ENCODE results near the gene TRIM38. TPM values are rescaled to one million over a fixed set of nuclear protein-coding genes. Genes with fewer than 3 reads are reported as not detected.
A peak's percentile ranks its signal among the peaks of the same experiment; 100 is the strongest.
"Not testable (repeated sequence)": the region's sequence is repeated elsewhere in the genome, so short reads cannot be mapped to it uniquely, and the experiment has no call there.

Gene TRIM38
- total RNA-seq, 1 experiment from 2014 or later, result 4.3 TPM

DNA sequence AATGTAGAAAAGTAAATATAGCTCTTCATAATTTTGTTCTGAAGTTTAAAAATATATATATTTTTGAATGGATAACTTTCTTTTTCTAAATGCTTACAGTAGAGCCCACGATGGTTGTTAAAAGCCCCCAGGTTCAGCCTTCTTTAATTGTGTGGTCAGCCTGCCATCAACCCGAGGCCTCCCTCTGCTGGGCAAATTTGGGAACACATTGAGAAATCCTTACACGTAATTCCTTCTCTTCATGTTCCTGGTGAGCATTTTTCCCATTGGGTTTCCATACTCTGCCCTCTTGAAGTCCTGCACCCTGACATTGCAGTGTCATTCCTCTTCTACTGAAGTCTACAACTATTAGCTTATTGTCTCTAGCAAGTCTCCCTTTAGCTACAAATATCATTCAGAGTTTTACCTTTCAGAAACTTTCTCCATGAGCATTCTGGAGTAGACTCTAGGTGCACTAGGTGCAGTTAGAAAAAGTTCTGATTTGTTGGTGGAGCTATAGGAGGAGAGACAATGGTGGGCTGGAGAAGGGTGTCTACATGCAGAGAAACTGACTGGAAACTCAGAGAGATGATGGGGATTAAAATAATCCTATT, 40.6 kb downstream of the TRIM38 start:
- DNase-seq (ENCODE audit: low read depth), result peak; percentile 50

- no peak for DNase-seq (ENCODE audit: low read depth)
These were observed 43.7 kb downstream of the TRIM38 start for GRCh38 chr6:26006086-26006939.

DNA sequence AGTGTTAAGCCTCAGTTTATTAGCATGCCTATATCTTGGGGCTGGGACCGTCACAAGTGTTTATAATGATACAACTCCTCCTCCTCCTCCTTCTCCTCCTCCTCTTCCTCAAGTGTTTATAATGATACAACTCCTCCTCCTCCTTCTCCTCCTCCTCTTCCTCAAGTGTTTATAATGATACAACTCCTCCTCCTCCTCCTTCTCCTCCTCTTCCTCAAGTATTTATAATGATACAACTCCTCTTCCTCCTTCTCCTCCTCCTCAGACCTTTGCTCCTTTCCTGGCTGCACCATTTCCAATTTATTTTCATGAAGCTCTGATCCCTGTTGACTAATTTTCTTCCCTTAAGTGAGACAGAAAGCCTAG, 44.3 kb downstream of the TRIM38 start:
- not testable (repeated sequence) for DNase-seq (ENCODE audit: low read depth)

- no peak for DNase-seq (ENCODE audit: low read depth)
These were observed 45.9 kb downstream of the TRIM38 start for GRCh38 chr6:26008470-26008869.

GRCh38 chr6:26009817-26010216, 47.2 kb downstream of the TRIM38 start:
- DNase-seq (ENCODE audit: low read depth), result no peak

DNA sequence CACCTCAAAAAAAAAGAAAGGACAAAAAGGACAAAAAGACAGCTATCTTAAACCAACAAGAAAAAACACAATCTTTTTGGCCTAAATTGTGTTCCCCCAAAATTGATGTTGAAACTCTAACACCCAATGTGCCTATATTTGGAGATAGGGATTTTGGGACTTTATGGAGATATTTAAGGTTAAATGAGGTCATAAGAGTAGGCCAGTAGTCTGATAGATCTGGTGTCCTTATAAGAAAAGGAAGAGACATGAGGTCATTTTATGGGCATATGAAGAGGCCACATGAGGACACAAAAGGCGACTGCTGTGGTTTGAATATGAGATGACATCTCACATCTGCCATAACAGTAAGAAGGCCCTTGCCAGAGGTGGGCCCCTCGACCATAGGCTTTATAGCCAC, 49.5 kb downstream of the TRIM38 start:
- DNase-seq (ENCODE audit: low read depth), result no peak

DNA sequence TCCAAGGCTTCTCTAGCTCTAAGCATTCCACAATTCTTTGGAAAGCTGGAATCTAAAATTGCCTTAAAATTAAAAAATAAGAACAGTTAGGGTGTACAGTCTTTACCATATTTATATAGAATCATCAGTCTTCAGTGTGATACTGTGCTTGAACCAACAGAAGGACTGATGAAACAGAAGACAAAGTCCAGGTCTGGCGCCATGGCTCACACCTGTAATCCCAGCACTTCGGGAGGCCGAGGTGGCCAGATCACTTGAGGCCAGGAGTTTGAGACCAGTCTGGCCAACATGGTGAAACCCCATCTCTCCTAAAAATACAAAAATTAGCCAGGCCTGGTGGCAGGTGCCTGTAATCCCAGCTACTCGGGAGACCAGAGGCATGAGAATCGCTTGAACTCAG, 51.8 kb downstream of the TRIM38 start:
- DNase-seq (ENCODE audit: low read depth), result not testable (repeated sequence)

GRCh38 chr6:26016245-26016962, 53.8 kb downstream of the TRIM38 start:
- DNase-seq (ENCODE audit: low read depth), result no peak

- DNase-seq (ENCODE audit: low read depth), result no peak
These were observed 54.5 kb downstream of the TRIM38 start for GRCh38 chr6:26016963-26017631.

DNA sequence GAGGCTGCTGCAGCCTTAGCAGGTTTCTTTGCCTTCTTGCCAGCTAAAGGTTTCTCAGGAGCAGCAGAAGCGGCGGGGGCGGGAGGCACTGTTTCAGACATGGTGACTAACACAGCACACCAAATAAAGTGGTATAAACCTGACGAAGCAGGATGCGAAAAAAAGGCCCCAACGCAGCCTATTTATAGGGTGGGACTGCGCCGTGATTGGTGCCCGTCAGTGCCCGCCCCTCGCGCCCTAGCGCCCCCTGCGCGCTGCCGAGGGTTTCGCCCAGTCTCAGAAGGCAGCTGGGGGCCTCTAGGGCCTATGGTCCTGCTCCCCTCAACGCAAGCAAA, 55.0 kb downstream of the TRIM38 start:
- no peak for DNase-seq (ENCODE audit: low read depth)

DNA sequence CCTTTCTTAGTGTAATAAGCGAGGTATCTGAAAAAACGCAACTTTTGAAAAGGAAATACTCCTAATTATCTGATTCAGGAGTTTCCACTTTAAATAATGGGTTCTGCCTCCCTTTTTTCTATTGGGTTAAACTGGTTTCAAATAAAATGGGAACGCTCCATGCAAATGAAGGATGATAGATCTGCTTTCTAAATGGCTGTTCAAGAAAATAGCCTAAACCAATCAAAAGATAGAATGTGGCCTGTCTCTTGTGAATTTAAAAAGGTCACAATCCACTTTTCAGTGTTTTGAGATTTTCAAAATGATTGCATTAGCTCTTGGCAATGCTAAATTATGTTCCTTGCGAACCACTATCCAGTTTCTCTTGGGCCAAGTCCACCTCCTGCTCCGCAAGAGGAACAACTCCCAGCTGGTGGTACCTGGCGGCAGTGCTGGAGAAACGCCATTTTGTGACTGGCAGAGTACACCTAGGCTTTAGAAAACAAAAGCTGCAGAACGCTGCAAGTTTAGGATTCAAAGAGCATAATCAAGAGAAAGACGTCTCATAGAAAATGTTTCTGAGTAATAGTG, 56.7 kb downstream of the TRIM38 start:
- no peak for DNase-seq (ENCODE audit: low read depth)

DNA sequence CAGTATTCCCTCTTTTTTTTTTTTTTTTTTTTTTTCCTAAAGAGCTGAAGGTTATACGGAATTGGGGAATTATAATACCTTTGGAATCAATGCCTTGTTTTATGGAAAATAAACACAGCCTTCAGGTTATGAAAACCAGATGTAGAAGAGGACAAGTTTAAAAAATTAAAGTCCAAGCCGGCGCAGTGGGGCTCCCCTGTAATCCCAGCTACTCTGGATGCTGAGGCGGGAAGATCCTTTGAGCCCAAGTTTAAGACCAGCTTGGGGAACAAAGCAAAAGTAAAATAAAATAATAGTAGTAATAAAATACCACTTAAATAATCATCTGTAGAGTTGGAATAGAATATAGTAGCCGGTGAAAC, 57.3 kb downstream of the TRIM38 start:
- no peak for DNase-seq (ENCODE audit: low read depth)

DNA sequence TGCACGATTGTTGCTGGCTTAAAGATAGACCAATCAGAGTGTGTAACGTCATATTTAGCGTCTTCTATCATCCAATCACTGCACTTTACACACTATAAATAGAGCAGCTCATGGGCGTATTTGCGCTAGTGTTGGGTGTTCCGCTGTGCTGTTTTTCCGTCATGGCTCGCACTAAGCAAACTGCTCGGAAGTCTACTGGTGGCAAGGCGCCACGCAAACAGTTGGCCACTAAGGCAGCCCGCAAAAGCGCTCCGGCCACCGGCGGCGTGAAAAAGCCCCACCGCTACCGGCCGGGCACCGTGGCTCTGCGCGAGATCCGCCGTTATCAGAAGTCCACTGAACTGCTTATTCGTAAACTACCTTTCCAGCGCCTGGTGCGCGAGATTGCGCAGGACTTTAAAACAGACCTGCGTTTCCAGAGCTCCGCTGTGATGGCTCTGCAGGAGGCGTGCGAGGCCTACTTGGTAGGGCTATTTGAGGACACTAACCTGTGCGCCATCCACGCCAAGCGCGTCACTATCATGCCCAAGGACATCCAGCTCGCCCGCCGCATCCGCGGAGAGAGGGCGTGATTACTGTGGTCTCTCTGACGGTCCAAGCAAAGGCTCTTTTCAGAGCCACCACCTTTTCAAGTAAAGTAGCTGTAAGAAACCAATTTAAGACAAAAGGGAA, 57.9 kb downstream of the TRIM38 start:
- peak; percentile 92 for DNase-seq (ENCODE audit: low read depth)

GRCh38 chr6:26021001-26021349, 58.4 kb downstream of the TRIM38 start:
- DNase-seq (ENCODE audit: low read depth), result peak; percentile 77

DNA sequence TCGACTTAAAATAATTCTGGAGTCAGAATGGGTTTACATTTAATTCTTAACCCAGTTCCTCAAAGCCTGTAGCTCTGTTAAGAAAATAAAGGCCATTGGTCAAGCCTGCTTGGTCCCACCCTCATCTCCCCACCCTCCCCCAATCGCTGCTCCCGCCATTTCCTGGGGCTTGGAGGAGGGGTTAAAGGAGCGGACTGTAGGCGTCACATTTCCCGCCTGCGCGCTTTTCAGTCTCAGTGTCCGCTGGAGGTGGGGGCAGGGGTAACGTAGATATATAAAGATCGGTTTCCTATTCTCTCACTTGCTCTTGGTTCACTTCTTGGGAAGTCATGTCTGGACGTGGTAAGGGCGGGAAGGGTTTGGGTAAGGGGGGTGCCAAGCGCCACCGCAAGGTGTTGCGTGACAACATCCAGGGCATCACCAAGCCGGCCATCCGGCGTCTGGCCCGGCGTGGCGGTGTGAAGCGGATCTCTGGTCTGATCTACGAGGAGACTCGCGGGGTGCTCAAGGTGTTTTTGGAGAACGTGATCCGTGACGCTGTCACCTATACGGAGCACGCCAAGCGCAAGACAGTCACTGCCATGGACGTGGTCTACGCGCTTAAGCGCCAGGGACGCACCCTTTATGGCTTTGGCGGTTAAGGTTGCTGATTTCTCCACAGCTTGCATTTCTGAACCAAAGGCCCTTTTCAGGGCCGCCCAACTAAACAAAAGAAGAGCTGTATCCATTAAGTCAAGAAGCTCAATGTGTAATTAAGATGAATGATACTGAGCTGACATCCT, 58.9 kb downstream of the TRIM38 start:
- peak; percentile 95 for DNase-seq (ENCODE audit: low read depth)

DNA sequence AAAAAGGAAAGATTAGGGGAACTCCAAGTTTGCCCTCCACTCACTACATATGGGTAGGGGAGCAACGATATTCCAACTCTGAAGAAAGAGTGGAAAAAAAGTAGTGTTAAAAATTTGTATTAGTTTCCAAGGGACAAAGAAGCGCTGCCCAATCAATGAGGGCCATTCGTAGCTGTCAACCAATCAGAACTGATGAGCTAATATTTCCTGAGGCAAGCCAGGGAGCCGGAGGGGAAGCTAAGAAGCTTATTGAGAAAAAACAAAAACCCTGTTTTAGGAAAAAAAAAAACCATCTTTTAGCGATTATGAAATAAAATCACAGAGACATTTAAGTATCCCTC, 59.5 kb downstream of the TRIM38 start:
- peak; percentile 80 for DNase-seq (ENCODE audit: low read depth)

GRCh38 chr6:26022737-26023136, 60.1 kb downstream of the TRIM38 start:
- no peak for DNase-seq (ENCODE audit: low read depth)

GRCh38 chr6:26024651-26025046, 62.0 kb downstream of the TRIM38 start:
- no peak for DNase-seq (ENCODE audit: low read depth)

DNA sequence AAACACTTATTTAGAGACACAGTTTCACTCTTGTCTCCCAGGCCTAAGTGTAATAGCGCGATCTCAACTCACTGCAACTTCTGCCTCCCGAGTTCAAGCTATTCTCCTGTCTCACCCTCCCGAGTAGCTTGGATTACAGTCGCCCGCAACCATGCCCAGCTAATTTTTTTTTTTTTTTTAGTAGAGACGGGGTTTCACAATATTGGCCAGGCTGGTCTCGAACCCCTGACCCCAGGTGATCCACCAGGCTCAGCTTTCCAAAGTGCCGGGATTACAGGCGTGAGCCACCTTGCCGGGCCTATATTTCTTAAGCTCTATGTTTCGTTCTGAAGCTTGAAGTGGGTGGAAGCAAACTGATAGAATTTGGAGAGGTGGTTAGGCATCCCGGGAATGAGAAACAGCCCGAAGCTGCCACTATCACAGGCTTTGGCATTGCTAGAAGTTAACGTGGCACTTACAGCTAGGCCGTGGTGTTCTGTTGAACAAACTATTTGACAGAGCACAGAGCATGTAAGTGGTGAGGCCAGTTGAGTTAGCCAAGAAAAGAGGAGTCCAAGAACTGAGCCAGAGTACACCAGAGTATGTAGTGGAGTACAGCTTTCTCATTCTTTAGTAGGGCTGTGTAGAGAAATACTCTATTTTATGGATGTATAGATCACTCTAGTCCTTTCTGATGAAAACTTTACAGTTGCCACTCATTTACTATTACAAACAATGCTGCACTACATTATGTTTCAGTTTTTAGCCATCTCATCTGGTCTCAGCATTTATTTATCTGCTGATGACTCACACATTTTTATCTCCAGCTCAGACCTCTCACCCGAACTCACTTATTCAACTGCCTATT, 62.7 kb downstream of the TRIM38 start:
- peak; percentile 79 for DNase-seq (ENCODE audit: low read depth)

Measured in HT1080 (cell line).